ENCODE results near the gene RAB3D. TPM values are rescaled to one million over a fixed set of nuclear protein-coding genes. Genes with fewer than 3 reads are reported as not detected.
"Not testable (repeated sequence)": the region's sequence is repeated elsewhere in the genome, so short reads cannot be mapped to it uniquely, and the experiment has no call there.

Gene RAB3D
- total RNA-seq, 1 donor from 2014 or later: 7.2 TPM

DNA sequence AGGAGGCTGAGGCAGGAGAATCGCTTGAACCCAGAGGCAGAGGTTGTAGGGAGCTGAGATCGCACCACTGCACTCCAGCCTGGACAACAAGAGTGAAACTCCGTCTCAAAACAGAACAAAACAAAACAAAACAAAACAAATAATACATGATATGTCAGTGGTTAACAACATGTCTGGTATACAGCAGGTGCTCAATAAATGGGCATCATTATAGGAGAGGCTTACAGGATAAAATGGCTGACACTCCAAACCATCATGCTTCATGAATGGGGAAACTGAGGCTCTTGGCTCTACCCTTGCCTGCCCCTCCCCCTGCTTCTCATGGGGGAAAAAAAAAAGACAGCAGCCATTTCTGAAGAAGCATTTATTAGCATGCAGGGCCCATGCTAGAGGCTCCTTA lies 3.0 kb upstream of the RAB3D start:
- intact Hi-C loops (cut with micrococcal nuclease): no loop called here

DNA sequence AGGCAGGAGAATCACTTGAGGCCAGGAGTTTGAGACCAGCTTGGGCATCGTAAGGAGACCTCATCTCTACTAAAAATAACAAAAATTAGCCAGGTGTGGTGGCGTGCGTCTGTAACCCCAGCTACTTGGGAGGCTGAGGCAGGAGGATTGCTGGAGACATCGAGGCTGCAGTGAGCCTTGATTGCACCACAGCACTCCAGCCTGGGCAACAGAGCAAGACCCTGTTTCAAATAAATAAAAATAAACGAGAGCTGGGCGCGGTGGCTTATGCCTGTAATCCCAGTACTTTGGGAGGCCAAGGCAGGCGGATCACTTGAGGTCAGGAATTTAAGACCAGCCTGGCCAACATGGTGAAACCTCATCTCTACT lies 626 bp upstream of the RAB3D start:
- intact Hi-C loops (cut with micrococcal nuclease): not testable (repeated sequence)

GRCh38 chr19:11338569-11339253 lies 746 bp downstream of the RAB3D start:
- intact Hi-C loops (cut with micrococcal nuclease): no loop called here

GRCh38 chr19:11338121-11338520 lies 1.3 kb downstream of the RAB3D start:
- intact Hi-C loops (cut with micrococcal nuclease): no loop called here

GRCh38 chr19:11337080-11337479 lies 2.4 kb downstream of the RAB3D start:
- intact Hi-C loops (cut with micrococcal nuclease): no loop called here

DNA sequence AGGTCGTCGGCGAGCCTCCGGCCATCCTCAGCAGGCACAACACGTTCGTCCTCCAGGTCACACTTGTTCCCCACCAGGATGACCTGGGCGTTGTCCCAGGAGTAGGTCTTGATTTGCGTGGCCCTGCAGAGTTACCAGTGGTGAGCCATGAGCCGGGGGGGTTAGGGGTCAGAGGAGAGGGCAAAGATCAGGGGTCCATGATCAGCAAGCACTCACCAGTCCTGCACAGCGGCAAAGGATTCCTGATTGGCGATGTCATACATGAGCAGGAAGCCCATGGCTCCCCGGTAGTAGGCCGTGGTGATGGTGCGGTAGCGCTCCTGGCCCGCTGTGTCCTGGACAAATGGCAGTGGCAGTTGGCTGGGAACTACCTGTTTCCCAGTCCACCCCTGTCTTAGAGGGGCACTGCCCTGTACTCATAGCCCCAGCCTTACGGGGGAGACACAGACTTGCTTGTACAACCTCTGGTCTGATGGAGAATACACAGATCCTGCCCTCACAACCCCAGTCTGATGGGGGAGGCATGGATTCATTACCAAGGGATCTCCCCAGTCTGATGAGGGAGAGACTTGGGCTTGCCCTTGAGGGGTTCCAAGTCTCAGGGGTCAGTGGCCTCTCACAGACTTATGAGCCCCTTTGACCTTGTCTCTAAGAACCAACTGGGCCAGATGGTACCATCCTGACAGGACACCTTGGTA lies 3.9 kb downstream of the RAB3D start:
- intact Hi-C loops (cut with micrococcal nuclease): no loop called here

DNA sequence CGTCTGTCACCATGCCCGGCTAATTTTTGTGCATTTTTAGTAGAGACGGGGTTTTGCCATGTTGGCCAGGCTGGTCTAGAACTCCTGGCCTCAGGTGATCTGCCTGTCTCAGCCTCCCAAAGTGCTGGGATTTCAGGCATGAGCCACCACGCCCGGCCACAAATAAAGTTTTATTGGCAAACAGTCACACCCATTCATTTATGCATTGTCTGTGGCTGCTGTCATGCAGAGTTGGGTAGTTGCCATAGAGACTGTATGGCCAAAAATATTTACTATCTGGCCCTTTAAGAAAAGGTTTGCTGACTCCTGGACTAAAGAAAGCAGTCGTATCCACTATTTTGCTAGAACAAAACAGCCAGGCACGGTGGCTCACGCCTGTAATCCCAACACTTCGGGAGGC lies 5.6 kb downstream of the RAB3D start:
- intact Hi-C loops (cut with micrococcal nuclease): not testable (repeated sequence)

GRCh38 chr19:11332822-11333221 lies 6.6 kb downstream of the RAB3D start:
- intact Hi-C loops (cut with micrococcal nuclease): no loop called here

DNA sequence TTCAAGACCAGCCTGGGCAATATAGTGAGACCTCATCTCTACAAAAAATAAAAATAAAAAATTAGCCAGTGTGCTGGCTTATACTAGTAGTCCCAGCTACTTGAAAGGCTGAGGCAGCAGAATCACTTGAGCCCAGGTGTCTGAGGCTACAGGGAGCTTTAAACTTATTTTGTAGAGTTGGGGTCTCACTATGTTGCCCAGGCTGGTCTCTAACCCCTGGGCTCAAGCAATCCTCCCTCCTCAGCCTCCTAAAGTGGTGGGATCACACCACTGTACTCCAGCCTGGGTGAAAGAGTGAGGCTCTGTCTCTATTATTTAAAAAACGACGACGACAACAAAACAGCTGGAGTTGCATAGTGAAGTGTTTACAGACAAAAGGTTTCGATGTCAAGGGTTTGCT lies 8.0 kb downstream of the RAB3D start:
- intact Hi-C loops (cut with micrococcal nuclease): no loop called here

DNA sequence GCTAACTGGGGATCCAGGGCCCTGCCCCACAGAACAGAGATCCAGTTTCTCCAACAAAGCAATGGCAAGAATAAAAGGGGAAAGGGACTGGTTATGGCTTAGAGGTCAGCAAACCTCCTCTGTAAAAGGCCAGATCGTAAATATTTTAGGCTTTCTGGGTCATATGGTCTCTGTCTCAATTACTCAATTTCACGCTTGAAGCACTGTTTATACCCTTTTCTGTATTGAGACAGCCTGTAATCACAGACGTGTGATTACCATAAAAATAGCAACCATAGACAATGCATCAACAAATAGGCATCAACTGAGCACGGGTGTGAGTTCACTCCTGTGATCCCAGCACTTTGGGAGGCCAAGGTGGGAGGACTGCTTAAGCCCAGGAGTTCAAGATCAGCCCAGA lies 9.3 kb downstream of the RAB3D start:
- intact Hi-C loops (cut with micrococcal nuclease): no loop called here

DNA sequence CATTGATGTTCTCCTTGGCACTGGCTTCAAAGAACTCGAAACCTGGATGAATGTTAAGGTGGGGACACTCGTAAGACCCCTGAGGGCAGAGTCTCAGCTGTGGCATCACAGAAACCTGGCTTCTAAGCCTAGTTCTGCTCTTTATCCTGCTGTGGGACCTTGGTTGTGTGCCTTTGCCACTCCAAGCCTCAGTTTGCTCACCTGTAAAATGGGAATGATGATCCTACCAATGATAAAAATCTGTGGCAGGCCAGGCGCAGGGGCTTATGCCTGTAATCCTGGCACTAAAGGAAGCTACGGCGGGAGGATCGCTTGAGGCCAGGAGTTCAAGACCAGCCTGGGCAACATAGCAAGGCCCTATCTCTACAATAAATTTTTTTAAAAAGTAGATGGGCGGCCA lies 13.9 kb downstream of the RAB3D start:
- intact Hi-C loops (cut with micrococcal nuclease): no loop called here

DNA sequence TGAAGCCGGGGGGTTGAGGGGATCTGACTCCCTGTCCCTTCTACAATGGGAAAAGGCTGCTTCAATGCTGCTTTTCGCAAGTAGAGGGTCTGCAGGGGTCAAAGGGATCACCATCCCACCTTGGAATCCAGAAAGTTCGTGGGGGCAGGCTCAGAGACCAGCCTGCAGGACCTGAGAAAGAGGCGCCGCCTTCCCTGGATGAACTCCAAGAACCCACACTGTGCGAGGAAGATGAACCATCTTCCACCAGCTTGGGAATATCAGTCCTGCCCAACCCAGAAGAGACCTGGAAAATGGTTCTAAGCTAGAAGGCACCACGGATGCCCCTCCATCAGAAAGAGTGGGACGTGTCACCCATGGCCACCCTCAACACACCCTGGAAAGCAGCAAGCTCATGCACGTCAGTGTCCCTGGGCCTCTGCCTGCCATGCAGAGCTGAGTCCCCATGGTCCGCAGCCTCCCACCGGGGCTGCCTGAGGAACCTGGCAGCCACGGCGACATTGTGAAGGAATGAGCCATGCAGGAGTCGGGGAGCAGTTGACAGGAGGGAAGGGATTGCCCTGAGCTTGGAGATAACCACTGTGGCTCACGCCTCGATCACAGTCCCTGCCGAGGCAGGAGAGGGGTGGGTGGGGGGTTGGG lies 14.6 kb downstream of the RAB3D start:
- intact Hi-C loops (cut with micrococcal nuclease): no loop called here

DNA sequence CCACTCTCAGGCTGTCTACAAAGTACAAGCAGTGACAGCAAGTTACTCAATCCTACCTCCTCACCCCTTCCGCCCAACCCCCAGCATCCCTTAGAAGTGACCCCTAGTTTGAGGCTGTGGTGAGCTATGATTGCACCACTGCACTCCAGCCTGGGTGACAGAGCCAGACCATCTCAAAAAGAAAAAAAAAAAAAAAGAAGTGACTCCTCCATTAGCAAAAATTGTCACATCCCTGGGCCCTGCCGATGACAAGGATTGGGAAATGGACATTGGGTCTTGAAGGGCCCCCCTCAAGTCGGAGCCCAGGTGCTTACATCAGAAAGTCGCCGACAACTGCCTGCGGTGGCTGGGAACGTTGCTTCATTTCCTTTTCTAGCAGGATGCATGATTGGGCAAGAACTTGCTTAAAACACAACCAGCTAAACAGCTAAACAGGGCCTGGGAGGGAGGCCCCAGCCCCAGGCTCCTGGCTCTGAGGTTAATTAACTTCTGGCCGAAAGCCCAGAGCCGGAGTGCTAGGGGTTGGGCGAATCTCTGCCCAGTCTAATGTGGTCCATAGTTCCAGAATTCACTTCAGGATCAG lies 15.3 kb downstream of the RAB3D start:
- intact Hi-C loops (cut with micrococcal nuclease): no loop called here

GRCh38 chr19:11323601-11324078 lies 15.8 kb downstream of the RAB3D start:
- intact Hi-C loops (cut with micrococcal nuclease): no loop called here

- intact Hi-C loops (cut with micrococcal nuclease): no loop called here
Measured at GRCh38 chr19:11322269-11323024, 17.0 kb downstream of the RAB3D start.

GRCh38 chr19:11321191-11322126 lies 18.0 kb downstream of the RAB3D start:
- intact Hi-C loops (cut with micrococcal nuclease): no loop called here

- intact Hi-C loops (cut with micrococcal nuclease): not testable (repeated sequence)
Measured at GRCh38 chr19:11320278-11320995, 19.0 kb downstream of the RAB3D start.

DNA sequence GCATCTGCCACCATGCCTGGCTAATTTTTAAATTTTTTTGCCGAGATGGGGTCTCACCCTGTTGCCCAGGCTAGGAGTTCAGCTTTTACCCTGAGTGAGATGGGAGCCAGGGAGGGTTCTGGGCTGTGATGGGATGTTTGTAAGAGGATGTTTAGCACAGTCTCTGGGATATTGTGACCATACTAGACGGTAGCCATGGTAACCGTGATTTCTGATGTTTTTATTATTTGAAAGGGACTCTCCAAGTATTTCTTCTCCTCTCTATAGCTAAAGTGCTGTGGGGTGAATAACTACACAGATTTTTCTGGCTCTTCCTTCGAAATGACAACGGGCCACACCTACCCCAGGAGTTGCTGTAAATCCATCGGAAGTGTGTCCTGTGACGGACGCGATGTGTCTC lies 33.1 kb downstream of the RAB3D start:
- intact Hi-C loops (cut with micrococcal nuclease): no loop called here

DNA sequence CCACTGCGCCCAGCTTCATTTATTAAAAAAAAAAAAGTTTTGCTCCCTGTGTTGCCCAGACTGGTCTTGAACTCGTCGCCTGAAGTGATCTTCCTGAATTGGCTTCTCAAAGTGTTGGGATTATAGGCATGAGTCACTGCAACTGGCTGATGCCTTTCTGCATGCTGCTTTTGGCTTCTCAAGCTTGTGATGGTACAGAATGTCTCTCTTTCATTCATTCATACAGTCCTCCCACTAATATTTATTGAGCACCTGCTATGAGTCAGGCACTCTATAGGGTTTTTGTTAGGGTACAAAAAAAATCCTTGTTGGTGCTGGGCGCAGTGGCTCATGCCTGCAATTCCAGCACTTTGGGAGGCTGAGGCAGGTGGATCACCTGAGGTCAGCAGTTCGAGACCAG lies 34.5 kb downstream of the RAB3D start:
- intact Hi-C loops (cut with micrococcal nuclease): no loop called here

DNA sequence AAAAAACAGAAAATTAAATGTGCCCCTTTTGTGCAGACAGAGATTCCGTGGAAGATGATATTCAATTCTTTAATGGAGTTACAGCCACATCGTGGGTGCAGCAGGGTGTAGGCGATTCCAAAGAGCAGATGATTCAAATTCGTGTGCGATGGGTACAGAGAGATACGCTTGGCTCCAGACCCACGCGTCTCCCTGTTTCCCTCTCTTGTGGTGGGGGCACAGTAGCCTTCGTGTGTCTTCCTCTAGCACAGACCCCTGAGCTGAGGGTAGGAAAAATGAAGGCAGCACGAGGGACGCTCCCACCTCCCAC lies 38.7 kb downstream of the RAB3D start:
- intact Hi-C loops (cut with micrococcal nuclease): no loop called here
